ENCODE measurements around the gene CARNS1. TPM values are rescaled to one million over a fixed set of nuclear protein-coding genes. Genes with fewer than 3 reads are reported as not detected.

Gene CARNS1
- total and polyA plus RNA-seq, 2 experiments from 2014 or later: 0.38 to 0.43 TPM

- H3K4me1 ChIP-seq (ENCODE audit: insufficient read depth): peaks cover 6% of the 10 kb centered on the region
- H2AFZ ChIP-seq: no peak overlapping the region
- 89 to 93% methylated on average over 6 of the region's 6 CpGs for WGBS, 2 experiments (ENCODE audit: low coverage in 1 of 2, low lambda C conversion rate in 2 of 2, missing lambda C conversion rate in 2 of 2)
- no peak overlapping the region for H3K4me3 ChIP-seq
- DNase-seq: no peak
- H3K9ac ChIP-seq: no peak overlapping the region
- in situ Hi-C loops (cut with MboI): no loop called here
- H3K4me2 ChIP-seq (ENCODE audit: unreplicated experiment): no peak overlapping the region
- H3K36me3 ChIP-seq (ENCODE audit: low read depth): no peaks in the 10 kb centered on the region
- peaks cover 6% of the 10 kb centered on the region; the same call in 1 of the 2 replicates for H3K27me3 ChIP-seq (replicated peaks; ENCODE audit: insufficient read depth)
- no peaks in the 10 kb centered on the region for H4K20me1 ChIP-seq (ENCODE audit: insufficient read depth)
- peaks cover 12% of the 10 kb centered on the region for H3K79me2 ChIP-seq (ENCODE audit: insufficient read depth)
- H3F3A ChIP-seq (ENCODE audit: insufficient read depth): no peaks in the 10 kb centered on the region
- no peak for TF ChIP-seq EZH2phosphoT487 (IDR thresholded peaks at IDR 0.05; ENCODE audit: insufficient read depth, low read depth)
- TF ChIP-seq EZH2 (IDR thresholded peaks at IDR 0.05; ENCODE audit: insufficient read depth, poor library complexity, severe bottlenecking): no peak
- no peak overlapping the region for H3K27ac ChIP-seq
- H3K9me2 ChIP-seq (ENCODE audit: insufficient read depth): no peaks in the 10 kb centered on the region
- H3K9me3 ChIP-seq (ENCODE audit: low read depth): no peaks in the 10 kb centered on the region
Measured at GRCh38 chr11:67405196-67405567, 10.3 kb upstream of the CARNS1 start.

GRCh38 chr11:67405688-67406339 lies 9.7 kb upstream of the CARNS1 start:
- Histone ChIP-seq H3K79me2 (ENCODE audit: insufficient read depth) (peaks cover 6% of the 10 kb centered on the region), H3K36me3 (ENCODE audit: low read depth) (no peaks in the 10 kb centered on the region), H3K9me2 (ENCODE audit: insufficient read depth) (no peaks in the 10 kb centered on the region), H2AFZ (no peak overlapping the region), H3K27me3 (replicated peaks; ENCODE audit: insufficient read depth) (peaks cover 9% of the 10 kb centered on the region; the same call in 1 of the 2 replicates), H3K9me3 (ENCODE audit: low read depth) (no peaks in the 10 kb centered on the region), H4K20me1 (ENCODE audit: insufficient read depth) (no peaks in the 10 kb centered on the region), H3K4me2 (ENCODE audit: unreplicated experiment) (no peak overlapping the region), H3K4me1 (ENCODE audit: insufficient read depth) (peaks cover 6% of the 10 kb centered on the region), H3K9ac (no peak overlapping the region), H3K4me3 (no peak overlapping the region), H3F3A (ENCODE audit: insufficient read depth) (no peaks in the 10 kb centered on the region), H3K27ac (no peak overlapping the region)
- DNase-seq: no peak
- in situ Hi-C loops (cut with MboI): no loop called here
- no peak for TF ChIP-seq EZH2 (IDR thresholded peaks at IDR 0.05; ENCODE audit: insufficient read depth, poor library complexity, severe bottlenecking)
- TF ChIP-seq EZH2phosphoT487 (IDR thresholded peaks at IDR 0.05; ENCODE audit: insufficient read depth, low read depth): no peak
- WGBS, 2 experiments (ENCODE audit: low coverage in 1 of 2, low lambda C conversion rate in 2 of 2, missing lambda C conversion rate in 2 of 2): 79 to 84% methylated on average over 9 of the region's 9 CpGs

- Histone ChIP-seq H3F3A (ENCODE audit: insufficient read depth) (no peaks in the 10 kb centered on the region), H3K9me2 (ENCODE audit: insufficient read depth) (no peaks in the 10 kb centered on the region), H4K20me1 (ENCODE audit: insufficient read depth) (no peaks in the 10 kb centered on the region), H3K9ac (no peak overlapping the region), H3K79me2 (ENCODE audit: insufficient read depth) (no peaks in the 10 kb centered on the region; the same call in 1 of the 2 replicates), H3K4me3 (no peak overlapping the region), H3K4me2 (ENCODE audit: unreplicated experiment) (no peak overlapping the region), H2AFZ (no peak overlapping the region), H3K27me3 (replicated peaks; ENCODE audit: insufficient read depth) (peaks cover 15% of the 10 kb centered on the region; the same call in 1 of the 2 replicates), H3K9me3 (ENCODE audit: low read depth) (no peaks in the 10 kb centered on the region), H3K36me3 (ENCODE audit: low read depth) (no peaks in the 10 kb centered on the region), H3K27ac (no peak overlapping the region), H3K4me1 (ENCODE audit: insufficient read depth) (peaks cover 6% of the 10 kb centered on the region)
- in situ Hi-C loops (cut with MboI): no loop called here
- WGBS, 2 experiments (ENCODE audit: low coverage in 1 of 2, low lambda C conversion rate in 2 of 2, missing lambda C conversion rate in 2 of 2): 67 to 69% methylated on average over 11 to 18 of the region's 18 CpGs
- DNase-seq: no peak
- TF ChIP-seq EZH2 (IDR thresholded peaks at IDR 0.05; ENCODE audit: insufficient read depth, poor library complexity, severe bottlenecking): no peak
- TF ChIP-seq EZH2phosphoT487 (IDR thresholded peaks at IDR 0.05; ENCODE audit: insufficient read depth, low read depth): no peak
Measured at GRCh38 chr11:67406420-67406968, 9.0 kb upstream of the CARNS1 start.

GRCh38 chr11:67406969-67407687 lies 8.3 kb upstream of the CARNS1 start:
- Histone ChIP-seq H3K27ac (no peak overlapping the region), H3K79me2 (ENCODE audit: insufficient read depth) (no peaks in the 10 kb centered on the region), H3K4me2 (ENCODE audit: unreplicated experiment) (no peak overlapping the region), H3K4me1 (ENCODE audit: insufficient read depth) (peaks cover 4% of the 10 kb centered on the region), H3K9ac (no peak overlapping the region), H4K20me1 (ENCODE audit: insufficient read depth) (no peaks in the 10 kb centered on the region), H3K36me3 (ENCODE audit: low read depth) (no peaks in the 10 kb centered on the region), H3K4me3 (no peak overlapping the region), H3K27me3 (replicated peaks; ENCODE audit: insufficient read depth) (peaks cover 22% of the 10 kb centered on the region), H3F3A (ENCODE audit: insufficient read depth) (no peaks in the 10 kb centered on the region), H3K9me3 (ENCODE audit: low read depth) (no peaks in the 10 kb centered on the region), H2AFZ (no peak overlapping the region), H3K9me2 (ENCODE audit: insufficient read depth) (no peaks in the 10 kb centered on the region)
- TF ChIP-seq EZH2phosphoT487 (IDR thresholded peaks at IDR 0.05; ENCODE audit: insufficient read depth, low read depth): no peak
- TF ChIP-seq EZH2 (IDR thresholded peaks at IDR 0.05; ENCODE audit: insufficient read depth, poor library complexity, severe bottlenecking): no peak
- WGBS, 2 experiments (ENCODE audit: low coverage in 1 of 2, low lambda C conversion rate in 2 of 2, missing lambda C conversion rate in 2 of 2): 17 to 26% methylated on average over 12 of the region's 12 CpGs
- in situ Hi-C loops (cut with MboI): no loop called here
- DNase-seq: peak; percentile 28
